H9 (cell line): ENCODE data around the gene PRR16. TPM values are rescaled to one million over a fixed set of nuclear protein-coding genes. Genes with fewer than 3 reads are reported as not detected.

Source experiments
- DNase-seq: peaks from one replicate; pipeline ENCODE4 v3.0.0-alpha.2; 2017
- H2AFZ ChIP-seq: one replicate; pipeline ENCODE4 v1.6.1; 2013; ENCODE audit warnings: mild to moderate bottlenecking, low read length, control low read depth, moderate library complexity
- H2AK5ac ChIP-seq: 2 replicates; pipeline ENCODE4 v1.6.1; 2013; ENCODE audit warnings: low read length, control low read depth, mixed read lengths; ENCODE audit not compliant: insufficient read length
- H2BK120ac ChIP-seq: one replicate; pipeline ENCODE4 v1.6.1; 2013; ENCODE audit warnings: low read depth, mild to moderate bottlenecking, low read length, control low read depth, inconsistent platforms; ENCODE audit not compliant: poor library complexity, severe bottlenecking
- H2BK12ac ChIP-seq: 2 replicates; pipeline ENCODE4 v1.6.1; 2013; ENCODE audit warnings: low read length, control low read depth, mixed read lengths, low read depth; ENCODE audit not compliant: insufficient read length
- H2BK15ac ChIP-seq: 2 replicates; pipeline ENCODE4 v1.6.1; 2013; ENCODE audit warnings: low read depth, low read length, control low read depth
- H2BK20ac ChIP-seq: one replicate; pipeline ENCODE4 v1.6.1; 2013; ENCODE audit warnings: low read depth, mild to moderate bottlenecking, low read length, control low read depth, inconsistent platforms; ENCODE audit not compliant: poor library complexity, severe bottlenecking
- H2BK5ac ChIP-seq: 2 replicates; pipeline ENCODE4 v1.6.1; 2013; ENCODE audit warnings: low read length, control low read depth, mixed read lengths; ENCODE audit not compliant: insufficient read length
- H3K14ac ChIP-seq: 2 replicates; pipeline ENCODE4 v1.6.1; 2013; ENCODE audit warnings: low read length, control low read depth; ENCODE audit not compliant: insufficient read depth
- H3K18ac ChIP-seq: 2 replicates; pipeline ENCODE4 v1.6.1; 2013; ENCODE audit warnings: low read depth, mild to moderate bottlenecking, mixed read lengths, low read length, control low read depth; ENCODE audit not compliant: insufficient read length
- H3K23ac ChIP-seq: 2 replicates; pipeline ENCODE4 v1.6.1; 2013; ENCODE audit warnings: low read length, control low read depth, mixed read lengths, low read depth; ENCODE audit not compliant: insufficient read length
- H3K23me2 ChIP-seq: 2 replicates; pipeline ENCODE4 v1.6.1; 2013; ENCODE audit warnings: low read depth, mild to moderate bottlenecking, mixed read lengths, low read length, control low read depth; ENCODE audit not compliant: insufficient read length, poor library complexity, severe bottlenecking
- H3K27ac ChIP-seq: 2 replicates; pipeline ENCODE4 v1.5.1; 2013; ENCODE audit warnings: low read length, control low read depth, mixed read lengths, low read depth; ENCODE audit not compliant: insufficient read length
- H3K27me3 ChIP-seq: 2 replicates; pipeline ENCODE4 v1.6.1; 2013; ENCODE audit warnings: low read length, control low read depth, inconsistent platforms; ENCODE audit not compliant: insufficient read depth
- H3K4ac ChIP-seq: 2 replicates; pipeline ENCODE4 v1.6.1; 2013; ENCODE audit warnings: low read depth, mild to moderate bottlenecking, control low read depth, inconsistent platforms, low read length, moderate library complexity
- H3K4me1 ChIP-seq: 2 replicates; pipeline ENCODE4 v1.6.1; 2013; ENCODE audit warnings: low read length, control low read depth, inconsistent platforms; ENCODE audit not compliant: insufficient read depth
- H3K4me2 ChIP-seq: 2 replicates; pipeline ENCODE4 v1.6.1; 2013; ENCODE audit warnings: low read length, control low read depth, mixed read lengths; ENCODE audit not compliant: insufficient read length, insufficient read depth
- H3K56ac ChIP-seq: 2 replicates; pipeline ENCODE4 v1.6.1; 2013; ENCODE audit warnings: low read depth, mild to moderate bottlenecking, mixed read lengths, low read length, control low read depth; ENCODE audit not compliant: insufficient read length
- H3K79me1 ChIP-seq: 2 replicates; pipeline ENCODE4 v1.6.1; 2013; ENCODE audit warnings: low read depth, mild to moderate bottlenecking, moderate library complexity, low read length, control low read depth, inconsistent platforms; ENCODE audit not compliant: insufficient read depth, poor library complexity, severe bottlenecking
- H3K79me2 ChIP-seq: 2 replicates; pipeline ENCODE4 v1.6.1; 2013; ENCODE audit warnings: low read length, control low read depth, inconsistent platforms; ENCODE audit not compliant: insufficient read depth
- H3K9ac ChIP-seq: 2 replicates; pipeline ENCODE4 v1.6.1; 2013; ENCODE audit warnings: low read length, control low read depth, mixed read lengths; ENCODE audit not compliant: insufficient read length; ENCODE audit errors: extremely low read depth
- H3K9me3 ChIP-seq: one replicate; pipeline ENCODE4 v1.6.1; 2013; ENCODE audit warnings: low read depth, low read length, inconsistent platforms; ENCODE audit not compliant: control insufficient read depth
- H3T11ph ChIP-seq: one replicate; pipeline ENCODE4 v1.6.1; 2013; ENCODE audit warnings: mild to moderate bottlenecking, low read length, control low read depth, inconsistent platforms
- H4K20me1 ChIP-seq: one replicate; pipeline ENCODE4 v1.6.1; 2013; ENCODE audit not compliant: control insufficient read depth, insufficient read length, insufficient read depth
- H4K5ac ChIP-seq: 2 replicates; pipeline ENCODE4 v1.6.1; 2013; ENCODE audit warnings: low read depth, mild to moderate bottlenecking, mixed read lengths, low read length, control low read depth; ENCODE audit not compliant: insufficient read length
- H4K8ac ChIP-seq: replicated peaks from 2 replicates; pipeline ENCODE4 v1.6.1; 2013; ENCODE audit warnings: low read length, control low read depth, mixed read lengths, low read depth; ENCODE audit not compliant: insufficient read length
- H4K91ac ChIP-seq: 2 replicates; pipeline ENCODE4 v1.6.1; 2013; ENCODE audit warnings: low read depth, mild to moderate bottlenecking, moderate library complexity, mixed read lengths, low read length, control low read depth; ENCODE audit not compliant: insufficient read length
- H3K27ac Mint-ChIP-seq, 3 experiments: 2 replicates in 2 of 3; 3 replicates in 1 of 3; pipeline ENCODE4 v1.8.0; 2020 to 2021; ENCODE audit warnings: mixed read lengths in 3 of 3, mild to moderate bottlenecking in 1 of 3, moderate library complexity in 1 of 3
- H3K27me3 Mint-ChIP-seq: 2 replicates; pipeline ENCODE4 v1.8.0; 2021; ENCODE audit warnings: low read depth, mild to moderate bottlenecking, moderate library complexity, mixed read lengths
- H3K36me3 Mint-ChIP-seq, 3 experiments: 2 replicates in 2 of 3; 3 replicates in 1 of 3; pipeline ENCODE4 v1.8.0; 2020 to 2021; ENCODE audit warnings: low read depth in 3 of 3, mixed read lengths in 3 of 3; ENCODE audit not compliant: insufficient read depth in 1 of 3
- H3K4me1 Mint-ChIP-seq, 2 experiments: 2 replicates each; pipeline ENCODE4 v1.8.0; 2020; ENCODE audit warnings: mixed read lengths in 2 of 2
- H3K4me3 Mint-ChIP-seq, 2 experiments: 2 replicates in 1 of 2; 3 replicates in 1 of 2; pipeline ENCODE4 v1.8.0; 2020 to 2021; ENCODE audit warnings: mild to moderate bottlenecking in 2 of 2, mixed read lengths in 2 of 2, moderate library complexity in 1 of 2
- H3K9me3 Mint-ChIP-seq, 2 experiments: 2 replicates in 1 of 2; 3 replicates in 1 of 2; pipeline ENCODE4 v1.8.0; 2020; ENCODE audit warnings: mild to moderate bottlenecking in 2 of 2, mixed read lengths in 2 of 2, moderate library complexity in 1 of 2
- WGBS: extraction: QIAGEN DNeasy Blood & Tissue Kit; methylation state at CpG from one replicate; pipeline ENCODE4 v1.1.7; 2013; ENCODE audit warnings: missing lambda C conversion rate, low lambda C conversion rate, mixed read lengths; ENCODE audit not compliant: insufficient read length; ENCODE audit errors: extremely low coverage; 5-methylcytosine and 5-hydroxymethylcytosine counted together
- total RNA-seq: library from RNA; stranded (reverse); gene quantifications from 2 replicates; pipeline ENCODE4 v1.2.1, GENCODE V29; 2021
- TF ChIP-seq, protein P1 (sequence below): fragments of 200-600 bp; sonication (generic); conservative IDR thresholded peaks from 3 replicates; pipeline ENCODE4 v1.8.0; 2021; ENCODE audit warnings: antibody characterized with exemption, mild to moderate bottlenecking

PRR16 gene
- total RNA-seq, 1 experiment from 2014 or later, result 0.13 TPM

DNA sequence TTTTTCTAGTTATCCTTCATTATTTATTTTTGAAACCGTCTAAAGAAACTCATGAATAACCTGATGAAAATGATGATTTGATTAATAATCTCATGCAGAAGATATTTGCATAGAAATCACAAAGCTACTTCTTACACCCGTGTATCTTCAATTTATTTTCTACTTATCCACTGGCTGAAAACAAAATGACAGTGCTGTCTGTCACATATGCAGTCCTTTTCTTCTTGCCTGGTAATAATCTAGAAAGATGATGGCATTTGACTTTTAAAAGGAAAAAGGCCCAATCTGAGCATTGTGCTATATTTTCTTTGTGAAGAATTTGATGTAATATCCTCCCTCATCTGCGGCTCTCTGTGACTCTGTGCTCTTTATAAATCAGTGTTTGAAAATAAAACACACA, 253.3 kb downstream of the PRR16 start:
- H2BK15ac ChIP-seq, result no peak overlapping the region
- H3K23me2 ChIP-seq, result no peaks in the 10 kb centered on the region
- no peak overlapping the region for H2BK120ac ChIP-seq
- H2AFZ ChIP-seq, result no peak overlapping the region
- H3K27ac ChIP-seq, result no peak overlapping the region
- no peak overlapping the region for H3K56ac ChIP-seq
- H3K4ac ChIP-seq, result no peak overlapping the region
- no peak overlapping the region for H3K9ac ChIP-seq
- H2BK20ac ChIP-seq, result no peak overlapping the region
- H3T11ph ChIP-seq, result no peak overlapping the region
- no CpG with 5 or more reads among the region's 3 CpGs for WGBS
- no peak overlapping the region for H4K8ac ChIP-seq
- H3K79me2 ChIP-seq, result no peaks in the 10 kb centered on the region
- no peak overlapping the region for H3K23ac ChIP-seq
- Mint-ChIP-seq H3K4me1 (0 out of 4 replicates have a peak, but pooled peaks cover 0 to 3% of the 10 kb centered on the region in 2 experiments), H3K36me3 (no peaks in the 10 kb centered on the region), H3K27me3 (no peaks in the 10 kb centered on the region), H3K27ac (no peak overlapping the region), H3K9me3 (no peaks in the 10 kb centered on the region), H3K4me3 (no peak overlapping the region)
- H2BK5ac ChIP-seq, result no peak overlapping the region
- H3K27me3 ChIP-seq, result no peaks in the 10 kb centered on the region
- H3K9me3 ChIP-seq, result no peaks in the 10 kb centered on the region
- no peak overlapping the region for H3K4me2 ChIP-seq
- no peak overlapping the region for H4K5ac ChIP-seq
- H3K18ac ChIP-seq, result no peak overlapping the region
- no peak overlapping the region for H2BK12ac ChIP-seq
- TF ChIP-seq, protein P1, sequence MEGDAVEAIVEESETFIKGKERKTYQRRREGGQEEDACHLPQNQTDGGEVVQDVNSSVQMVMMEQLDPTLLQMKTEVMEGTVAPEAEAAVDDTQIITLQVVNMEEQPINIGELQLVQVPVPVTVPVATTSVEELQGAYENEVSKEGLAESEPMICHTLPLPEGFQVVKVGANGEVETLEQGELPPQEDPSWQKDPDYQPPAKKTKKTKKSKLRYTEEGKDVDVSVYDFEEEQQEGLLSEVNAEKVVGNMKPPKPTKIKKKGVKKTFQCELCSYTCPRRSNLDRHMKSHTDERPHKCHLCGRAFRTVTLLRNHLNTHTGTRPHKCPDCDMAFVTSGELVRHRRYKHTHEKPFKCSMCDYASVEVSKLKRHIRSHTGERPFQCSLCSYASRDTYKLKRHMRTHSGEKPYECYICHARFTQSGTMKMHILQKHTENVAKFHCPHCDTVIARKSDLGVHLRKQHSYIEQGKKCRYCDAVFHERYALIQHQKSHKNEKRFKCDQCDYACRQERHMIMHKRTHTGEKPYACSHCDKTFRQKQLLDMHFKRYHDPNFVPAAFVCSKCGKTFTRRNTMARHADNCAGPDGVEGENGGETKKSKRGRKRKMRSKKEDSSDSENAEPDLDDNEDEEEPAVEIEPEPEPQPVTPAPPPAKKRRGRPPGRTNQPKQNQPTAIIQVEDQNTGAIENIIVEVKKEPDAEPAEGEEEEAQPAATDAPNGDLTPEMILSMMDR, result no peak
- no peak overlapping the region for H4K91ac ChIP-seq
- DNase-seq, result no peak
- H4K20me1 ChIP-seq, result no peaks in the 10 kb centered on the region
- H3K14ac ChIP-seq, result no peak overlapping the region
- H3K79me1 ChIP-seq, result no peaks in the 10 kb centered on the region
- H3K4me1 ChIP-seq, result no peaks in the 10 kb centered on the region
- no peak overlapping the region for H2AK5ac ChIP-seq
